Astrocyte (in vitro differentiated cells and primary cell): ENCODE data around the gene TNFAIP1. TPM values are rescaled to one million over a fixed set of nuclear protein-coding genes. Genes with fewer than 3 reads are reported as not detected.

Source experiments
- DNase-seq: peaks from one replicate; pipeline ENCODE4 v3.0.0-alpha.2; 2010; ENCODE audit warnings: low read depth
- FAIRE-seq: peaks from 2 replicates; lab custom pipeline; 2011; peaks lifted over from hg19 to GRCh38; lab: Jason Lieb, UNC
- H2AFZ ChIP-seq: 2 replicates; pipeline ENCODE4 v1.6.0; 2012; ENCODE audit warnings: low read depth, low read length, inconsistent platforms
- H3K27ac ChIP-seq: 2 replicates; pipeline ENCODE4 v1.5.1; 2011; ENCODE audit warnings: low read depth, low read length, inconsistent platforms
- H3K27me3 ChIP-seq: 2 replicates; pipeline ENCODE4 v1.6.0; 2011; ENCODE audit warnings: low read length, inconsistent platforms; ENCODE audit not compliant: insufficient read depth
- H3K36me3 ChIP-seq: 2 replicates; pipeline ENCODE4 v1.5.1; 2011; ENCODE audit warnings: low read length, inconsistent platforms; ENCODE audit not compliant: insufficient read depth
- H3K4me1 ChIP-seq: 2 replicates; pipeline ENCODE4 v1.5.1; 2011; ENCODE audit warnings: low read length, inconsistent platforms; ENCODE audit not compliant: insufficient read depth
- H3K4me2 ChIP-seq: 2 replicates; pipeline ENCODE4 v1.6.0; 2012; ENCODE audit warnings: low read length, inconsistent platforms
- H3K4me3 ChIP-seq: 2 replicates; pipeline ENCODE4 v1.5.1; 2011; ENCODE audit warnings: low read depth, mild to moderate bottlenecking, low read length, inconsistent platforms; ENCODE audit not compliant: insufficient read depth
- H3K79me2 ChIP-seq: 2 replicates; pipeline ENCODE4 v1.6.0; 2012; ENCODE audit warnings: mild to moderate bottlenecking, low read length, inconsistent platforms; ENCODE audit not compliant: insufficient read depth
- H3K9ac ChIP-seq: 2 replicates; pipeline ENCODE4 v1.6.0; 2012; ENCODE audit warnings: mild to moderate bottlenecking, low read length, inconsistent platforms
- H3K9me3 ChIP-seq: 2 replicates; pipeline ENCODE4 v1.5.1; 2012; ENCODE audit warnings: low read depth, mild to moderate bottlenecking, low read length, inconsistent platforms; ENCODE audit not compliant: insufficient read depth
- H4K20me1 ChIP-seq: 2 replicates; pipeline ENCODE4 v1.6.0; 2012; ENCODE audit warnings: low read length, inconsistent platforms; ENCODE audit not compliant: insufficient read depth
- H3K27ac Mint-ChIP-seq: one replicate; pipeline ENCODE4 v1.8.0; 2021; ENCODE audit warnings: mild to moderate bottlenecking, mixed read lengths; ENCODE audit not compliant: unreplicated experiment
- H3K27me3 Mint-ChIP-seq: one replicate; pipeline ENCODE4 v1.8.0; 2021; ENCODE audit warnings: low read depth, mixed read lengths; ENCODE audit not compliant: unreplicated experiment
- H3K36me3 Mint-ChIP-seq: one replicate; pipeline ENCODE4 v1.8.0; 2021; ENCODE audit warnings: low read depth, mixed read lengths; ENCODE audit not compliant: unreplicated experiment
- H3K4me1 Mint-ChIP-seq: one replicate; pipeline ENCODE4 v1.8.0; 2021; ENCODE audit warnings: low read depth, mixed read lengths; ENCODE audit not compliant: unreplicated experiment
- H3K4me3 Mint-ChIP-seq: one replicate; pipeline ENCODE4 v1.8.0; 2021; ENCODE audit warnings: mild to moderate bottlenecking, moderate library complexity, mixed read lengths; ENCODE audit not compliant: unreplicated experiment
- H3K9me3 Mint-ChIP-seq: one replicate; pipeline ENCODE4 v1.8.0; 2021; ENCODE audit warnings: mild to moderate bottlenecking, mixed read lengths; ENCODE audit not compliant: unreplicated experiment
- EZH2 ChIP-seq: IDR thresholded peaks from 2 replicates; pipeline ENCODE4 v1.6.1; 2012; ENCODE audit warnings: mild to moderate bottlenecking, low read length, inconsistent platforms; ENCODE audit not compliant: insufficient read depth
- total RNA-seq: library from RNA; stranded (reverse); gene quantifications from 2 replicates; pipeline ENCODE4 v1.2.1, GENCODE V29; 2021
- TF ChIP-seq, protein P1 (sequence below): IDR thresholded peaks from 2 replicates; pipeline ENCODE4 v1.5.1; 2011; ENCODE audit warnings: low read depth, mild to moderate bottlenecking, inconsistent platforms, low read length, moderate library complexity; ENCODE audit not compliant: insufficient read depth

The TNFAIP1 gene
- total RNA-seq, 1 donor from 2014 or later = 100 TPM

DNA sequence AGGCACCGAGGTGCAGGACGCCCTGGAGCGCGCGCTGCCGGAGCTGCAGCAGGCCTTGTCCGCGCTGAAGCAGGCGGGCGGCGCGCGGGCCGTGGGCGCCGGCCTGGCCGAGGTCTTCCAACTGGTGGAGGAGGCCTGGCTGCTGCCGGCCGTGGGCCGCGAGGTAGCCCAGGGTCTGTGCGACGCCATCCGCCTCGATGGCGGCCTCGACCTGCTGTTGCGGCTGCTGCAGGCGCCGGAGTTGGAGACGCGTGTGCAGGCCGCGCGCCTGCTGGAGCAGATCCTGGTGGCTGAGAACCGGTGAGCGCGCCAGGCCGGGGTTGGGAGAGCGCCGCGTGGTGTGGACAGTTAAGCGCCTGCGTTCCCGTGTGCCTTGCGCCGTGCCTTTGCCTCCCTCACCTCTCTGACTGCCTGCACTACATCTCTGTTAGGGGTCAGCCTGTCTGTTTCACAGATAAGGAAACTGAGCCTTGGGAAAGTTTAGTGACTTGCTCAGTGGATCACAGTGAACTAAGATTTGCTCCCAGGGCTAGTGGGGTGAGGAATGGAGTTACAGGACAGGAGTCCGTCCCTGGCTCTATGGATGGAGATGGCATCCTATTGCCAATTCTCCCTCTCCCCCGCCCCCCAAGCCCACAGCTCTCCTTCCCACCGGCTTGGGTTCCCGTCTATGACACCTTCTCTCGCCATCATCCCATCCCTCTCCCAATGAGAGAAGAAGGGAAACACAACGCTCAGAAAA is 36.8 kb downstream of the TNFAIP1 start:
- FAIRE-seq = no peak
- Histone ChIP-seq H3K27ac (no peak overlapping the region), H3K79me2 (peaks cover 12% of the 10 kb centered on the region), H3K9me3 (no peaks in the 10 kb centered on the region), H3K4me1 (peaks cover 21% of the 10 kb centered on the region), H2AFZ (peak overlapping the region; percentile 84), H3K4me3 (peak overlapping the region; percentile 73), H3K4me2 (peak overlapping the region; percentile 100), H3K27me3 (no peaks in the 10 kb centered on the region), H3K9ac (peak overlapping the region; percentile 77), H4K20me1 (peaks cover 36% of the 10 kb centered on the region), H3K36me3 (no peaks in the 10 kb centered on the region)
- no peak for TF ChIP-seq EZH2
- TF ChIP-seq, protein P1, sequence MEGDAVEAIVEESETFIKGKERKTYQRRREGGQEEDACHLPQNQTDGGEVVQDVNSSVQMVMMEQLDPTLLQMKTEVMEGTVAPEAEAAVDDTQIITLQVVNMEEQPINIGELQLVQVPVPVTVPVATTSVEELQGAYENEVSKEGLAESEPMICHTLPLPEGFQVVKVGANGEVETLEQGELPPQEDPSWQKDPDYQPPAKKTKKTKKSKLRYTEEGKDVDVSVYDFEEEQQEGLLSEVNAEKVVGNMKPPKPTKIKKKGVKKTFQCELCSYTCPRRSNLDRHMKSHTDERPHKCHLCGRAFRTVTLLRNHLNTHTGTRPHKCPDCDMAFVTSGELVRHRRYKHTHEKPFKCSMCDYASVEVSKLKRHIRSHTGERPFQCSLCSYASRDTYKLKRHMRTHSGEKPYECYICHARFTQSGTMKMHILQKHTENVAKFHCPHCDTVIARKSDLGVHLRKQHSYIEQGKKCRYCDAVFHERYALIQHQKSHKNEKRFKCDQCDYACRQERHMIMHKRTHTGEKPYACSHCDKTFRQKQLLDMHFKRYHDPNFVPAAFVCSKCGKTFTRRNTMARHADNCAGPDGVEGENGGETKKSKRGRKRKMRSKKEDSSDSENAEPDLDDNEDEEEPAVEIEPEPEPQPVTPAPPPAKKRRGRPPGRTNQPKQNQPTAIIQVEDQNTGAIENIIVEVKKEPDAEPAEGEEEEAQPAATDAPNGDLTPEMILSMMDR = no peak
- Mint-ChIP-seq H3K27me3 (peaks cover 16% of the 10 kb centered on the region), H3K9me3 (no peaks in the 10 kb centered on the region), H3K27ac (no peak overlapping the region), H3K4me3 (peak overlapping the region; percentile 81), H3K36me3 (peaks cover 7% of the 10 kb centered on the region), H3K4me1 (peaks cover 15% of the 10 kb centered on the region)
- DNase-seq = peak; percentile 38

DNA sequence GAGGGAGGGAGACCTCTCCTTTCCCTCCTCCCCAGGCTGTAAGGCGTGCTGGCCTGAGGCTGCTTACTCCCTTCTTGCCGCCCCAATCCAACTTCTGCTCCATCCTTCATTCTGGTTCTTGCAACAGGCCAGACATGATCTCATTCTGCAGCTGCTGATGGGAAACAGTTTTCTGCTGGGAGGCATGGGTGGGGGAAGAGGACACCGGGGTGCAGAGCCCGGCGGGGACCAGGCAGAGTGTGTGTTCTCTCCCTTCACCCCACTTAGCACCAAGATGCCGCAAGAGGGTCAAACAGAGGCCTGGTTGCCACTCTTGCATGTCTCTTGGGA is 37.3 kb downstream of the TNFAIP1 start:
- no peaks in the 10 kb centered on the region for H3K36me3 ChIP-seq
- DNase-seq (no peak), FAIRE-seq (no peak)
- H3K27me3 ChIP-seq = no peaks in the 10 kb centered on the region
- peaks cover 7% of the 10 kb centered on the region for H3K36me3 Mint-ChIP-seq
- peaks cover 12% of the 10 kb centered on the region for H3K79me2 ChIP-seq
- H3K9me3 ChIP-seq = no peaks in the 10 kb centered on the region
- H3K27me3 Mint-ChIP-seq = peaks cover 16% of the 10 kb centered on the region
- peak overlapping the region; percentile 73 for H3K4me3 ChIP-seq
- no peak overlapping the region for H3K27ac Mint-ChIP-seq
- H3K9ac ChIP-seq = peak overlapping the region; percentile 77
- H2AFZ ChIP-seq = no peak overlapping the region
- TF ChIP-seq EZH2 = no peak
- TF ChIP-seq, protein P1 = no peak
- peak overlapping the region; percentile 100 for H3K4me2 ChIP-seq
- H3K27ac ChIP-seq = no peak overlapping the region
- H3K4me3 Mint-ChIP-seq = peak overlapping the region; percentile 81
- H3K4me1 Mint-ChIP-seq = peaks cover 15% of the 10 kb centered on the region
- no peaks in the 10 kb centered on the region for H3K9me3 Mint-ChIP-seq
- H4K20me1 ChIP-seq = peaks cover 38% of the 10 kb centered on the region
- H3K4me1 ChIP-seq = peaks cover 21% of the 10 kb centered on the region
